CD4-positive, alpha-beta T cell (primary cell): ENCODE results near the gene FGFR1OP2. TPM values are rescaled to one million over a fixed set of nuclear protein-coding genes. Genes with fewer than 3 reads are reported as not detected.
A peak's percentile ranks its signal among the peaks of the same experiment; 100 is the strongest.
"Not testable (repeated sequence)": the region's sequence is repeated elsewhere in the genome, so short reads cannot be mapped to it uniquely, and the experiment has no call there.

Experiments
- ATAC-seq: fragments of 200-7000 bp; cut with Tn5 transposase; one replicate; pipeline ENCODE4 v1.10.0; 2022; ENCODE audit warnings: mild to moderate bottlenecking; ENCODE audit not compliant: poor library complexity
- CTCF ChIA-PET: fragments of 350-600 bp; sonication (Branson Sonifier 250); formaldehyde crosslinking; loops from one replicate; lab custom pipeline; 2021; ENCODE audit warnings: antibody characterized with exemption, inconsistent platforms; lab: Charles Lee
- POLR2A ChIA-PET: fragments of 350-600 bp; sonication (Branson Sonifier 250); formaldehyde crosslinking; loops from one replicate; lab custom pipeline; 2021; ENCODE audit warnings: antibody characterized with exemption, inconsistent platforms; lab: Charles Lee
- DNase-seq, 14 experiments: peaks; one replicate each; pipeline ENCODE4 v3.0.0-alpha.2; 2013 to 2020; ENCODE audit warnings: mixed read lengths in 2 of 14
- H3K27ac ChIP-seq, 2 donors: one replicate each; pipeline versions ENCODE4 v1.5.1 to v1.7.0; 2013; ENCODE audit warnings: low read length in 2 of 2, low read depth in 1 of 2, mild to moderate bottlenecking in 1 of 2
- H3K27me3 ChIP-seq, 2 experiments: 1 replicate in 1 of 2; 2 replicates in 1 of 2; pipeline versions ENCODE4 v1.6.1 to v1.7.0; 2013; ENCODE audit warnings: low read length in 2 of 2, control low read depth in 1 of 2, mild to moderate bottlenecking in 1 of 2, moderate library complexity in 1 of 2; ENCODE audit not compliant: insufficient read depth in 2 of 2, control insufficient read depth in 1 of 2
- H3K36me3 ChIP-seq: one replicate; pipeline ENCODE4 v1.6.1; 2013; ENCODE audit warnings: low read length, control low read depth; ENCODE audit not compliant: insufficient read depth
- H3K4me1 ChIP-seq: one replicate; pipeline ENCODE4 v1.6.1; 2013; ENCODE audit warnings: low read length, control low read depth; ENCODE audit not compliant: insufficient read depth
- H3K4me3 ChIP-seq: one replicate; pipeline ENCODE4 v1.5.1; 2013; ENCODE audit warnings: mild to moderate bottlenecking, low read length, moderate library complexity
- H3K9me3 ChIP-seq, 2 experiments: 1 replicate in 1 of 2; 2 replicates in 1 of 2; pipeline versions ENCODE4 v1.6.1 to v1.7.0; 2013; ENCODE audit warnings: low read length in 2 of 2, mild to moderate bottlenecking in 2 of 2, control low read depth in 1 of 2, moderate library complexity in 1 of 2; ENCODE audit not compliant: control insufficient read depth in 1 of 2, insufficient read depth in 1 of 2
- H3K27ac Mint-ChIP-seq: one replicate; pipeline ENCODE4 v1.8.0; 2020; ENCODE audit warnings: mixed read lengths
- H3K27me3 Mint-ChIP-seq: one replicate; pipeline ENCODE4 v1.8.0; 2021; ENCODE audit warnings: mixed read lengths
- H3K36me3 Mint-ChIP-seq: one replicate; pipeline ENCODE4 v1.8.0; 2021; ENCODE audit warnings: low read depth, mixed read lengths
- H3K4me1 Mint-ChIP-seq: one replicate; pipeline ENCODE4 v1.8.0; 2021; ENCODE audit warnings: low read depth, mixed read lengths
- H3K4me3 Mint-ChIP-seq: one replicate; pipeline ENCODE4 v1.8.0; 2020; ENCODE audit warnings: mild to moderate bottlenecking, mixed read lengths
- H3K9me3 Mint-ChIP-seq: one replicate; pipeline ENCODE4 v1.8.0; 2020; ENCODE audit warnings: mixed read lengths
- CTCF ChIP-seq: fragments of 200-600 bp; IDR thresholded peaks from one replicate; pipeline ENCODE4 v1.8.0; 2022; ENCODE audit warnings: antibody characterized with exemption, mild to moderate bottlenecking
- intact Hi-C, 2 experiments: fragments of 100-400 bp; cut with DNase I in 1 of 2; cut with micrococcal nuclease in 1 of 2; formaldehyde crosslinking; loops; one replicate each; pipeline versions ENCODE4 v1.15.1 to v1.9.0; 2023 to 2025; cut with DNase I, micrococcal nuclease
- total RNA-seq, 174 experiments: library from RNA in 2 of 174; stranded (reverse) in 2 of 174; gene quantifications; one replicate each; pipeline ENCODE4 v1.2.3 and lab custom pipeline; 2021 to 2026

The FGFR1OP2 gene
- total RNA-seq, 2 experiments from 2014 or later = 44.8 to 46.8 TPM

- CTCF ChIA-PET = interaction anchor here (0.6 to 0.8 kb wide), 2 partner anchors 72 to 123 kb away, joined by 3 read pairs; no protein-coding TSS in a partner anchor
- Histone ChIP-seq H3K36me3 (peaks cover 38% of the 10 kb centered on the region), H3K9me3 (peaks cover 3 to 12% of the 10 kb centered on the region in 2 experiments), H3K27me3 (no peaks in the 10 kb centered on the region), H3K4me3 (no peak overlapping the region), H3K27ac (no peak overlapping the region), H3K4me1 (peaks cover 3% of the 10 kb centered on the region)
- DNase-seq = peak in 2 of 14 experiments; percentile 41 to 58
- POLR2A ChIA-PET = interaction anchor here (1.2 kb wide), 1 partner anchor 15 kb away, joined by 3 read pairs; no protein-coding TSS in a partner anchor
- peaks cover under 1% of the 10 kb centered on the region for H3K9me3 Mint-ChIP-seq
- ATAC-seq = no peak
- H3K4me1 Mint-ChIP-seq = peaks cover 51% of the 10 kb centered on the region
- intact Hi-C loops = no loop called here
- H3K4me3 Mint-ChIP-seq = peak overlapping the region; percentile 46
- H3K27ac Mint-ChIP-seq = peak overlapping the region; percentile 66
- peaks cover 81% of the 10 kb centered on the region for H3K36me3 Mint-ChIP-seq
- TF ChIP-seq CTCF = no peak
- no peaks in the 10 kb centered on the region for H3K27me3 Mint-ChIP-seq
Measured at GRCh38 chr12:26953447-26953846, 15.2 kb downstream of the FGFR1OP2 start.

DNA sequence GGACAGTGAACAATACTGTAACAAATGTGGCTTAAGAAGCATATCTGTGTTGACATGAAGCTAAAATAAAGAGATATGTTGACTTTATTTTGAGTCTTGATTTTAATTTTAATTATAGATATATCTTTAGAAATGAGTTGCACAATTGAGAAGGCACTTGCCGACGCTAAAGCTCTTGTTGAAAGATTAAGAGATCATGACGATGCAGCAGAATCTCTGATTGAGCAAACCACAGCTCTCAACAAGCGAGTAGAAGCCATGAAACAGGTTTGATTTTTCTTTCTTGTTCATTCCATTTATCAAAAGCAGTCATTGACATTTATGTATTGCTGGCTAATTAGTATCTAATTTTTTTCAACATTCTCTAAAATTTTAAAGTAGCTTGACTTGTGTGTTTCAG is 15.8 kb downstream of the FGFR1OP2 start:
- POLR2A ChIA-PET = interaction anchor here (1.2 kb wide), 1 partner anchor 15 kb away, joined by 3 read pairs; no protein-coding TSS in a partner anchor
- Histone ChIP-seq H3K36me3 (peaks cover 37% of the 10 kb centered on the region), H3K27me3 (no peaks in the 10 kb centered on the region), H3K4me1 (peaks cover 3% of the 10 kb centered on the region), H3K27ac (no peak overlapping the region), H3K4me3 (no peak overlapping the region), H3K9me3 (peaks cover 0 to 9% of the 10 kb centered on the region in 2 experiments)
- CTCF ChIA-PET = interaction anchor here (1.0 to 1.4 kb wide), 2 partner anchors 59 to 69 kb away, joined by 3 to 4 read pairs; no protein-coding TSS in a partner anchor
- intact Hi-C loops = no loop called here
- no peak for DNase-seq
- Mint-ChIP-seq H3K36me3 (peaks cover 82% of the 10 kb centered on the region), H3K4me1 (peaks cover 49% of the 10 kb centered on the region), H3K27me3 (no peaks in the 10 kb centered on the region), H3K9me3 (no peaks in the 10 kb centered on the region), H3K27ac (peak overlapping the region; percentile 66), H3K4me3 (no peak overlapping the region)
- ATAC-seq = no peak
- no peak for TF ChIP-seq CTCF

GRCh38 chr12:26961391-26961790 is 23.1 kb downstream of the FGFR1OP2 start:
- DNase-seq, ATAC-seq, H3K9me3 ChIP-seq, intact Hi-C loops, H3K27me3 Mint-ChIP-seq, H3K27me3 ChIP-seq, H3K4me1 ChIP-seq, POLR2A ChIA-PET, H3K4me3 ChIP-seq, H3K4me3 Mint-ChIP-seq, H3K9me3 Mint-ChIP-seq, H3K27ac ChIP-seq, CTCF ChIA-PET, H3K27ac Mint-ChIP-seq, H3K4me1 Mint-ChIP-seq: not testable (repeated sequence)
- peaks cover 74% of the 10 kb centered on the region for H3K36me3 ChIP-seq
- peaks cover 87% of the 10 kb centered on the region for H3K36me3 Mint-ChIP-seq

DNA sequence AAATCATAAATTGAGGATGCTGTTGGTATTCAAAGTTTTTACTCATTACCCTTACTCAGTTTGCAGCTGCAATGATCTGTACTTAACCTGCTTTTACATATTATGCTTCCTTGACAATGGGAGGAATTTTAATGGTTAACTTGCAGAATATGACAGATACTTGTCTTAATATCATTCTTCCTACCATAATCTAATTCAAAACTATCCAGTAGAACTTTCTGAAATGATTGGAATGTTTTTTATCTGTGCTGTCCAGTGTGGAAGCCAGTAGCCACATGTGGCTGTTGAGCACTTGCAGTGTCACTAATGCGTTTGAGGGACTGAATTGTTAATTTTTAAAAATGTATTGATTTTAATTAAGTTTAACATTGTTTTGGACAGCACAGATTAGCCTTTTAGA is 23.5 kb downstream of the FGFR1OP2 start:
- H3K36me3 ChIP-seq = peaks cover 74% of the 10 kb centered on the region
- Mint-ChIP-seq H3K4me3 (no peak overlapping the region), H3K36me3 (peaks cover 87% of the 10 kb centered on the region), H3K27me3 (no peaks in the 10 kb centered on the region), H3K9me3 (no peaks in the 10 kb centered on the region), H3K27ac (no peak overlapping the region), H3K4me1 (no peaks in the 10 kb centered on the region)
- H3K4me1 ChIP-seq = no peaks in the 10 kb centered on the region
- ChIA-PET CTCF (no interaction called here), POLR2A (no interaction called here)
- no peak for DNase-seq
- no peak overlapping the region for H3K27ac ChIP-seq
- no peak for ATAC-seq
- H3K27me3 ChIP-seq = no peaks in the 10 kb centered on the region
- intact Hi-C loops = no loop called here
- TF ChIP-seq CTCF = no peak
- no peaks in the 10 kb centered on the region for H3K9me3 ChIP-seq
- no peak overlapping the region for H3K4me3 ChIP-seq
